GM19328 (cell line): ENCODE results near the gene SNX32.

ENCODE experiments used
- ATAC-seq: cut with Tn5 transposase; IDR thresholded peaks from one replicate; pipeline ENCODE4 v1.9.1; 2021; ENCODE audit warnings: mild to moderate bottlenecking, moderate library complexity; ENCODE audit not compliant: unreplicated experiment

SNX32 gene

DNA sequence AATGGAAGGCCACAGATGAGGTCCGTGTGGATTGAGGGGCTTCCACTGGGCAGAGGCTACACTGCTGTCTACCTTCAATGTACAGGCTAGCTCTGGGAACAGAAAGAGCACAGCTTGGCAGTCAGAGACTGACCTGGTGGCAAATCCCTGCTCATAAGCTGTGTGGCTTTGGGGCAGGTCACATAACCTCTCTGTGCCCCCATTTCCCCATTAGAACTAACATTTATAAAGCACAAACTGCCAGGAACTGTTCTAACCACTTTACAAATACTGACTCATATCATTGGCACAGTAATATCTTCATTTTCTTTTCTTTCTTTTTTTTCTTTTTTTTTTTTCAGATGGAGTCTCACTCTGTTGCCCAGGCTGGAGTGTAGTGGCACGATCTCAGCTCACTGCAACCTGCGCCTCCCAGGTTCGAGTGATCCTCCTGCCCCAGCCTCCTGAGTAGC is 63.3 kb downstream of the SNX32 start:
- ATAC-seq = no peak

DNA sequence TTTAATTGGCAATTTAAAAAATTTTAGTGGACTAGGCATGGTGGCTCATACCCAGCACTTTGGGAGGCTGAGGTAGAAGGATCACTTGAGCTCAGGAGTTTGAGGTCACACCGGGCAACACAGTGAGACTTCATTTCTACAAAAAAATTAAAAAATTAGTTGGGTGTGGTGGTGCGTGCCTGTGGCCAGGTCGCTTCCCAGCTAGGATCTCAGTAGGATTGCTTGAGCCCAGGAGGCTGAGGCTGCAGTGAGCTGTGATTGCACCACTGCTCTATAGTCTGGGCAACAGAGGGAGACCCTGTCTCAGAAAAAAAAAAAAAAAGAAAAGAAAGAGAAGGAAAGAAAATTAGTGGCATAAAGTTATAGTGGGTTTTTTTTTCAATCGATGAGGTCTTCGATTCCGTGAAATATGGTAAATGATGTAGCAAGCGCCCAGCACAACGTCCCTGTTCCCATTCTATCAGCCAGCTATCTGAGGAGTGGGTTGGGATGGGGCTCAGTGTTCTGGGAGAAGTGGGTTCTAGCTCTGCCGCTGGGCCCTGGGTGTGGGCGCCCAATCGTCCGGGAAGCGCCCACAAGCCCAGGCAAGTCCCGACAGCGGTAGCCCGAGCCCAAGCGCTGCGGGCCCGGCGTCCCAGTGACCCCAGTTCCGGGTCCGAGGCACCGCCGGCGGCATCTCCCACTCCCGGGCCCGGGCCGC is 65.0 kb downstream of the SNX32 start:
- no peak for ATAC-seq

DNA sequence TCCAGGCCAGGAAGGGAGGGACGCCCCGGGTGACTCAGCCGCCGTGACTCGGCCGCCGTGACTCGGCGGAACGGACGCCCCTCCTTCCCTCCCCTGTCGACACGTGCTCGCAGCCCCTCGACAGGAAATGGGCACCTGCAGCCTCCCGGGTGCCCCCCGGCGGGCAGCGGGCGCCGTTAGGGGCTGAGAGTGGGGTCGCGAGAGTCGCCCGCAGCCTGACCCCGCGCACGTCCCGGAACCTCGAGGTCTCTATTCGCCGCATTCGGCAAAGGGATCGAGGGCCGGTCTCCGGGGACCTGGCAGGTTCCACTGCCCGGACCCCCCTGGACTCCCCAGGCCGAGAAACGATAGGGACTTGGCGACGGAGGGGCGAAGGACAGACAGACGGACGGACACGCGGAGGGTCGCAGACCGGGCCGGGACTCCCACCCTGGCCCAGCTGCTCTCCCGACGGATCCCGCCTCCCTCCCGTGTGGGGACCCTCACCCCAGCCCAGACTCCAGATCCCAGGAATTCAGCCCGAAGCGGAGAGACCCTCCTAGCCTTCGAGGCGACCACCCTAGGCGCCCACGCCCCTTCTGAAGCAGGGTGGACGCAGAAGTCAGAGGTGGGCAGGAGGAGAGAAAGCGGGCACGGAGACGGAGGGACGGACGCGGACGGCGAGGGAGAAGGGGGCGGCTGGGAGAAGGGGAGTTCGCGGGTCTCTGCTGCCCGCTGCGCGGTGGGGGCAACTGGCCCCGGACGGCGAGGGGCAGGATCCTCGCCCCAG is 65.8 kb downstream of the SNX32 start:
- no peak for ATAC-seq

DNA sequence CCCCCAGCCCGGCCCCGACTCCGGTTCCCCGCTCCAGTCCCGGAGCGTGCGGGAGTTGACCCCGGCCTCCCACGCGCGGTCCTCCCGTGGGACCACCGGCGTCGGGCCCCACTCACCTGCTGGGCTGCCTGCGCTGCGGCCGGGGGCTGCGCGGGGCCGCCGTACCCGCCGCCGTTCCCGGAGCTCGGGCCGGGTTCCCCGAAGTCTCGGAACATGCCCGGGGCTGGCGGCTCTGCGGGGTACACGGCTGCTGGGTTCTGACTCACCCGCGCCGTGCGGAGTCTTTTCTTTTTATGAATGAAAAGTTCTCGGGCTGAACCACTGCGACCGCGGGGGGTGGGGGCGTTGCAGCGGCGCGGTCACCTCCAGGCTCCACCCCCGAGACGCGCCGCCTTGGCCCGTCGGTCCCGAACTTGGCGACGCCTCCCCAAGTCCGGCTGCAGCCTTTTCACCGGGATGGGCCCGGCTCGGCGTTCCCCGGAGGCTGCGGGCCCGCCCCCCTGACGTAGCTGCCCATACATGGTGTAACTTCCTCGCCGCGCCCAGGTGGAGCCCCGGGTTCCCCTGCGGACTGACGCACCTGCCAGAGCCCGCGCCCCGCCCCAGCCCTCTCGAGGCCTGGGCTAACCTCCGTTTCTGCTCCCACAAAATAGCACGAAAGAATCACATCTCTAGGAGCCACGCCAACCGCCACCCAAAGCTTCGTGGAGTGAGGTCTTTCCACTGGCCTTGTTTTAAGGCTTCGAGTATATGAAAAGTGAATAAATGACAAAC is 66.5 kb downstream of the SNX32 start, which contains the start of gene FOSL1:
FOSL1 (minus strand) TSS at position 264 of the 774 bp plus-strand sequence; CDS start at position 215, 49 bp downstream.
- peak; percentile 71 for ATAC-seq

DNA sequence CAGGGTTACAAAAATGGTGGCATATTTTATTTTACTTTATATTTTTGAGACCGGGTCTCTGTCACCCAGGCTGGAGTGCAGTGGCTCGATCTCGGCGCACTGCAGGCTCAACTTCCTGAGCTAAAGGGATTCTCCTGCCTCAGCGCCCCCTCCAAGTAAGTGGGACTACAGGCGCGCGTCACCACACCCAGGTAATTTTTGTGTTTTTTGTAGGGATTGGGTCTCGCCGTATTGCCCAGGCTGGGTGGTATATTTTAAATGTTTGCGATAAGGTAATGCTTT is 67.1 kb downstream of the SNX32 start:
- ATAC-seq = no peak

DNA sequence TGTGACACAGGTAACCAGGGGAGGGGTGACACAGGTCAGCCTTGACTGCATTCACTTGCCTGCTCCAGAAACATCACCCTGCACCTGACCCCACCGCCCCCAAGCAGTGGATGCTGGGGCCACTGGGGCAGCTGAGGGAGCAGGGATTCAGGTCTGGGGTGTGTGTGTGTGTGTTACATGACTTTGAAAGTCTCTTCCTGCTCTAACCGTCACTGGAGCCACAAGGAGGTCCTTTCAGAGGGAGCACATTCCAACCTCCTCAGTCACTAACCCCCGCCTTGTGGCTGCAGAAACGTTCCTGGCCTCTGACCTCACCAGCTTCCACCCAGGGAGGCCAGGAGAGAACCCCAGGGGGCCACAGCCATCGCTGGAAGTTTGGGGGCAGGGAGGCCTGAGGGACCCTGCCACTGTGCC is 69.3 kb downstream of the SNX32 start:
- ATAC-seq = no peak
